GM18499 (cell line): Measurements from ENCODE around the gene VWA7.
"Not testable (repeated sequence)": the region's sequence is repeated elsewhere in the genome, so short reads cannot be mapped to it uniquely, and the experiment has no call there.

Source experiments
- ATAC-seq: cut with Tn5 transposase; IDR thresholded peaks from one replicate; pipeline ENCODE4 v1.9.1; 2021; ENCODE audit warnings: moderate number of reproducible peaks; ENCODE audit not compliant: insufficient read depth, unreplicated experiment

The VWA7 gene

GRCh38 chr6:31801031-31801927 lies 24.2 kb upstream of the VWA7 start:
- not testable (repeated sequence) for ATAC-seq

GRCh38 chr6:31799781-31800180 lies 22.7 kb upstream of the VWA7 start:
- ATAC-seq = no peak

- no peak for ATAC-seq
These were observed 20.5 kb upstream of the VWA7 start for GRCh38 chr6:31797588-31797987.

GRCh38 chr6:31796993-31797385 lies 19.9 kb upstream of the VWA7 start:
- ATAC-seq = no peak

GRCh38 chr6:31795616-31796298 lies 18.6 kb upstream of the VWA7 start, which contains the start of gene VARS1:
Gene VARS1, minus strand, starts transcription at chr6:31795752. Its CDS starts 535 bp downstream, at chr6:31795217.
- no peak for ATAC-seq

- no peak for ATAC-seq
These were observed 17.9 kb upstream of the VWA7 start for GRCh38 chr6:31794866-31795615.

GRCh38 chr6:31794294-31794865 lies 17.3 kb upstream of the VWA7 start:
- ATAC-seq = no peak

GRCh38 chr6:31793927-31794245 lies 16.8 kb upstream of the VWA7 start:
- ATAC-seq = not testable (repeated sequence)

- ATAC-seq = no peak
These were observed 15.6 kb upstream of the VWA7 start for GRCh38 chr6:31792761-31793171.

- no peak for ATAC-seq
These were observed 14.9 kb upstream of the VWA7 start for GRCh38 chr6:31792090-31792374.

GRCh38 chr6:31791324-31792089 lies 14.4 kb upstream of the VWA7 start:
- ATAC-seq = no peak

- no peak for ATAC-seq
These were observed 8.3 kb upstream of the VWA7 start for GRCh38 chr6:31785475-31785874.

- no peak for ATAC-seq
These were observed 7.2 kb upstream of the VWA7 start for GRCh38 chr6:31784098-31784925.

- no peak for ATAC-seq
These were observed 5.2 kb upstream of the VWA7 start for GRCh38 chr6:31782126-31782855.

- ATAC-seq = no peak
These were observed 4.4 kb upstream of the VWA7 start for GRCh38 chr6:31781244-31782125.

GRCh38 chr6:31780507-31781243 lies 3.5 kb upstream of the VWA7 start:
- ATAC-seq = no peak

GRCh38 chr6:31779908-31780307 lies 2.8 kb upstream of the VWA7 start:
- no peak for ATAC-seq
